GM20431 (cell line): ENCODE data around the gene RANBP1.

Source experiments
- in situ Hi-C: fragments of 300-500 bp; cut with MseI, MboI; formaldehyde crosslinking; loops from one replicate; pipeline ENCODE4 v1.15.0; 2020; ENCODE audit warnings: low sequenced_read_pairs; ENCODE audit not compliant: unreplicated experiment

Gene RANBP1

DNA sequence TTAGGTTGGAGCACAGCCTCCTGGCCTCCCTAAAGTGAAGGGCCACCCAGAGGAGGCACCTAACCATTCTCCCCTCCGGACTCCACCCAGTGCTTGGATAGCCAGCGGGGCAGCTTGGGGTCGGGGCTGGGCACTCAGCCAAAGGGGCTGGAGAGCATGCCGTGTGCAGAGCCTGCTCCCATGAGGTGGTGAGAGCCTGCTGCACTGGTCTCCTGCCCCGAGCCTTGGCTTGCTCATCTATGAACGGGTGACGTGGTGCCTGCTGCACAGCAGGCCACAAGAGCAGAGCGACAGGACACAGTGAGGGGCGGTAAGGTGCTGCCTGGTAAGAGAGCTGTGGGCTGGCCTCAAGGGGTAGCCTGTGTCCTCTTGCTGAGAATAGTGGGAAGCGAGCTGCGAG lies 49.0 kb downstream of the RANBP1 start:
- in situ Hi-C loops, result no loop called here

- in situ Hi-C loops, result no loop called here
Measured at GRCh38 chr22:20165421-20165820, 49.5 kb downstream of the RANBP1 start.

DNA sequence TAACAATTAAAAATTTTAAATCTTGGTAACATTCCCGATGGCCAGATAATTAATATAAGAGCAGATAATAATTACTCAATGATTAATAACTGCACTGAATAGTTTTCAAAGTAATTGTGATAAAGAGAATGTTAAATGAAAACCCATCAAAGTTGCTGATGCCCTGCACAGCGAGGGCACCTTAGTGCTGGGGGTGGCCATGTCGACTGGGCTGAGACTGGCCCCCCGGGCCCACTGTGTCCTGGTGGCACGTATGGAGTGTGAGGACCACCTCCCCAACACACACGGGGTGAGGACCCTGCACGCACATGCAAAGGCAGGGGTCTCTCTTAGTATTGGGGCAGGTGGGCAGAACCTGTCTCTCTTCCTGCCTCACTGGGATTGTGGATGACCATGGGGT lies 50.0 kb downstream of the RANBP1 start:
- in situ Hi-C loops, result no loop called here

GRCh38 chr22:20166703-20167102 lies 50.8 kb downstream of the RANBP1 start:
- in situ Hi-C loops, result no loop called here

- in situ Hi-C loops, result no loop called here
Measured at GRCh38 chr22:20167643-20168322, 51.9 kb downstream of the RANBP1 start.

DNA sequence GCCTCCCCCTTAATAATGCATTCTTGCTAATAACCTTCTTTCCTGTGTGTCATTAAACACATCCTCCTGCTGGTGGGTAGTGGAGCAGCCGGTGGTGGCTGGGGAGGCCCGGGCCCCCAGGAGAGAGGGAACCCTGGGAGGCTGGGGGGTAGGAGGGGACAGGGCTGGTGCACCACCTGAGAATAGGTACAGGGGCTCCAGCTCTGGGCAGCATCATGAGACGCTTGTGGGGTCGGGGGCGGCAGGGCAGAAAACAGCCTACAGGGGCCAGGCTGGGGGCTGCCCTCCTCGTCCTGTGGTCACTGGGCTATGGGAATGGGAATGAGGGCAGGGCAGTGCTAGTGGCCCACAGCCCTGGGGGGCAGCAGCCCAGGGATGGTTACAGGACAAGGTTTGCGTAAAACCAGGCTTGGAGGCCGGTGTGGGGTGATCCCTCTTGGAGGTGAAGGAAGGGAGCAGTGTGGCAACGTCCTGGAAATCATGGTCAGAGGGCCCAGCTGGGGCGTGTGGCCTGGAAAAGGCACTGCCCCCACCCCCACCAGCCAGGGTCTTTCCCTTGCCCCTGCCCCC lies 53.4 kb downstream of the RANBP1 start:
- in situ Hi-C loops, result no loop called here

DNA sequence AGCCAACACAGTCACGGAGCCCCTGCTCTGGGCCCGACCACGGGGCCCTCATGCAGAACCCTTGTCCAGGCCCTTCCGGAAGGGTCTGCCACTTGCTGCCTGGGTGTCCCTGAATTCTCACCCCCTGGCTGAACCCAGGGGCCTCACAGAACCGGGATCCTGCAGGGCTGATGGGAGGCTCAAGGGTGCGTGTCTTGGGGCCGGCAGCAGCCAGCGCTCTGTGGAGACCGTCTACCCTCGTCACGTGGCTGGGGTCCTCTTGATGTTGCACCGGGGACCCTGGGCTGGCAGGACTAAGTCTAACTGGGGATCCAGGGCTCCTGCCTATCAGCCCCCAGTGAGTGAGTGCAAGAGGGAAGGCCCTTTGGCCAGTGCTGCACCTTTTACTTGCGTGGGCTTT lies 54.3 kb downstream of the RANBP1 start:
- in situ Hi-C loops, result no loop called here

DNA sequence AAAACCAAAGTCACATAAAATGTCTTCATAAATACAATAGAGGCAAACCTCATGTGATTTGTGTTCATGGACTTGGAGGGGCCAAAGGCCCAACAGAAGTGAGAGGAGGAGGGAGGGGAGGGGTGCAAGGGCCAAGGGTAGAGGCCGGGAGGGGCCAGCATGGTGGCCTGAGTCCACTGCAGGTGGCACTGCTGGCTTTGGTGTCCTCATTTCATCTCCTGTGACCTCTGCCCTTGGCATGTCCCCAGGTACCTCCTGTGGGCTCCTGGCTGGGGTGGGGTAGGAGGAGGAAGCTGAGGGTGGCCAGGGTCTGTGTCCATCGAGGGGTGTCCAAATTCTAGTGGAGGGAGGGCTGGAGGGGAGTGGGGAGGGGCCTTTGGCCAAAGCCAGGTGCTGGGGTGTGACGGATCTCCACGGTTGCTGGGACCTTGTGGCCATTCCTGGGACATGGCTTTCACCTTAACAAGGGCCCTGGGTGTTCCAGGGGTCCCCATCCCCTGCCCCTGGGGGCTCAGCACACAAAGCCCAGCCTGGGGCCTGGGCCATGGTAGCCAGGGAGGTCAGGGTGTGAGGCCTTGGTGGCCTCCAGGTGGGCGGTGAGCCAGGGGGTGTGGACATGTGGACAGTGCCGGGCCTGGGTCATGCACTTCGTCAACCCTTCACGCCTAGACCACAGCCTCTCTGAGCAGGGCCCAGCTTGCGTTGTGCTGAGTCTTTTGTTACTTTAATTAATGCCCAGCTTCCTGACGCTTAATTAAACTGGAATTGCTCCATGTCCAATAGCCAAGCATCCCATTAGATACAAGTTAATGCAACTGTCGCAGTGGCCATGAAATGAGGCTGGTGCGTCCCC lies 55.6 kb downstream of the RANBP1 start:
- in situ Hi-C loops, result no loop called here

DNA sequence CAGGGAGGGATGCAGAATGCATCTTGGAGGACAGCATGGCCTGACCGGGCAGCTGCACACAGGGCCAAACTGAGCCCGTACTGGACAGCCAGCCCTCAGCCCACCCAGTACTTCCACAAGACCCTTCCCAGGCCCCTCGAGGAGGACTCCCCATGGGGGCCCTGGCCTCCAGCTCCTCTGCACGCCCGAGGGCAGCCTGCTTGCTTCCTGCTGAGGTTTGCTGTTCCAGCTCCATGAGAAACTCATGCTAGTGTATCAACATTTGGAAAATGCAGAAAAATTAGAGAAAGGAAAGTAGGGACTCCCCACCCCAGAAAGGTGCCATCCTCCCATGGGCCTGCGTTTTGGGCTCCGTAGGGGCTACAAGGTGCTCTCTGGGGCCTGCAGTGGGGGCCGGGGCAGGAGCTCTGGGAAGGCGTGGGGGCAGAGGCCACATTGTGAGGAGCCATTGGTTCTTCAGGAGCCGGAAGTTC lies 56.3 kb downstream of the RANBP1 start:
- in situ Hi-C loops, result no loop called here

GRCh38 chr22:20173246-20173645 lies 57.3 kb downstream of the RANBP1 start:
- in situ Hi-C loops, result no loop called here

DNA sequence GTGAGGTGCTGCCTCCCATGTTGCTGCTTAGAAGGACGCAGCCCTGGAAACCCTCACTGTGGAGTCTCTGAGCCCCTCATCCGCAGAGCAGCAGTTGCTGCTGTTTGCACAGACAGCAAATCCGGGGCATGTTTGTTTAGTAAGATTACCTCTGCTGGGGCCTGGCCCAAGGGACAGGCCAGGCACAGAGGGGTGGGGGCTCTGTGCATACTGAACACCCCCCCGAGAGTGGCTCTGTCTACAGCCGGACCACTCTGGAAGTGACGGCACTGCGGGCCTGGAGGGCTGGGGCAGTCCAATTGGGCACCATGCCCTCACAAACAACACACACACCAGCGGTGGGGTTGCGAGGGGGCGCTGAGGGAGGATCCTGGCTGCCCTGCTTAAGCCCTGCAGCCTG lies 57.9 kb downstream of the RANBP1 start:
- in situ Hi-C loops, result no loop called here

GRCh38 chr22:20174785-20175596 lies 59.1 kb downstream of the RANBP1 start:
- in situ Hi-C loops, result no loop called here

DNA sequence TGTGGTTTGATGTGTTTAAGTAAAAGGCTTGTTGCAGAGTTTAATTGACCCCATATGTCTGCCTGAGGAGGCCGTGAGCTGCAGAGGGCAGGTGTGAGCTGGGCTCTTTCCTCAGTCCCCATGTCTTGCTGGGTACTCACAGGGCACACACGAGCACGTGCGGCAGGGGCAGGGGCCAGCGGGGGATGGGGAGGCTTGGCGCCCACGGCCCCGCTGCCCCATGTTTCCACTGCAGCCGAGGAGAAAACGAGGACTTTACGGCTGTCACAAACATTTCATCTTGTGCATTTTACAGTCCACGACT lies 59.6 kb downstream of the RANBP1 start:
- in situ Hi-C loops, result no loop called here

DNA sequence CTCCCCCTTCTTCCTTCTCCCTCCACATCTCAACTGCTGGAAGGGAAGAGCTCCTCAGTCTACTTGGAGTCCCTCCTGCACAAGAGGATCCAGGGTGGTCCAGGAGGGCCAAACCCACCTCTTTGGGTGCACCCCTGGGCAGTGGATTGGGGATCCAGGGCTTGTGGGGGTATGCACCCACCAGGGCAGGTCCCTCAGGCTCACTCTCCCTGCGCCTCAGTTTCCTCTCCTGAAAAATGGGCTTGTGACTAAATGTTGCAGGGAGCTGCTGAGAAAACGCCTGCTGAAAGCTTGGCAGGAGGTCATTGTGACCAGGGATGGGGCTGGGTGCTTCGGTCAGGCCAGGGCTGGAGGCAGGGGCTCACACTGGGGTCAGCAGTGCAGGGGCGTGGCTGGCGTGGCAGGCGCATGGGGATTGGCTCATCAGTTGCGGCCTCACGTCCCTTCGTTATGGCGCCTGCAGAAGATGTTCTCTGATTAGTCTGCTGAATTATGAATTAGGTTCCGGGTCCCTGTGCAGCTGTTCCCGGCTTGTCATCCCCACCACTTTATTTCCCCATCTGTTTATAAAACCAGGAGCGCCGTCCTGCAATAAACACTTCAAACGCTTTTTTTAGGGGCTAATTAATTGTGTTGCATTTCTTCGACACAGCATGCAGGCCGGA lies 60.6 kb downstream of the RANBP1 start:
- in situ Hi-C loops, result no loop called here
